Neural cell (in vitro differentiated cells): ENCODE data around the gene RNLS. TPM values are rescaled to one million over a fixed set of nuclear protein-coding genes. Genes with fewer than 3 reads are reported as not detected.

ENCODE experiments used
- H2AFZ ChIP-seq: fragments of 200-600, 300-800 bp; sonication (generic), shearing (Covaris generic); 2 replicates; pipeline ENCODE4 v1.6.0; 2014; ENCODE audit warnings: low read depth, mild to moderate bottlenecking, antibody characterized with exemption, low read length, moderate library complexity
- H3F3A ChIP-seq: fragments of 200-600 bp; shearing (Covaris generic); 2 replicates; pipeline ENCODE4 v1.6.1; 2016; ENCODE audit warnings: mild to moderate bottlenecking, moderate library complexity, mixed read lengths, antibody characterized with exemption, low read length; ENCODE audit not compliant: insufficient read depth, poor library complexity, severe bottlenecking
- H3K27ac ChIP-seq: fragments of 200-600, 300-800 bp; sonication (generic), shearing (Covaris generic); 2 replicates; pipeline ENCODE4 v1.5.1; 2014; ENCODE audit warnings: mild to moderate bottlenecking, low read length, moderate library complexity
- H3K27me3 ChIP-seq: fragments of 300-800, 200-600 bp; sonication (generic), shearing (Covaris generic); 2 replicates; pipeline ENCODE4 v1.6.0; 2014; ENCODE audit warnings: mild to moderate bottlenecking, low read depth, low read length, moderate library complexity; ENCODE audit not compliant: insufficient read depth
- H3K36me3 ChIP-seq: fragments of 300-800, 200-600 bp; sonication (generic), shearing (Covaris generic); 2 replicates; pipeline ENCODE4 v1.5.1; 2014; ENCODE audit warnings: mild to moderate bottlenecking, antibody characterized with exemption, low read length, moderate library complexity; ENCODE audit not compliant: insufficient read depth
- H3K4me2 ChIP-seq: fragments of 300-800, 200-600 bp; sonication (generic), shearing (Covaris generic); 2 replicates; pipeline ENCODE4 v1.6.0; 2014; ENCODE audit warnings: mild to moderate bottlenecking, low read length
- H3K4me3 ChIP-seq: fragments of 300-800, 200-600 bp; sonication (generic), shearing (Covaris generic); 2 replicates; pipeline ENCODE4 v1.5.1; 2014; ENCODE audit warnings: mild to moderate bottlenecking, low read length, moderate library complexity
- H3K79me2 ChIP-seq: fragments of 200-600 bp; shearing (Covaris generic); replicated peaks from 2 replicates; pipeline ENCODE4 v1.6.0; 2014; ENCODE audit warnings: mild to moderate bottlenecking, low read length, moderate library complexity; ENCODE audit not compliant: insufficient read depth
- H3K9ac ChIP-seq: fragments of 300-800, 200-600 bp; sonication (generic), shearing (Covaris generic); 2 replicates; pipeline ENCODE4 v1.6.1; 2016; ENCODE audit warnings: mild to moderate bottlenecking, low read length, mixed read lengths
- H3K9me2 ChIP-seq: fragments of 200-600 bp; shearing (Covaris generic); 2 replicates; pipeline ENCODE4 v1.6.1; 2016; ENCODE audit warnings: mild to moderate bottlenecking, low read length, mixed read lengths; ENCODE audit not compliant: insufficient read depth
- H3K9me3 ChIP-seq: fragments of 200-600, 300-800 bp; sonication (generic), shearing (Covaris generic); 2 replicates; pipeline ENCODE4 v1.6.1; 2016; ENCODE audit warnings: mild to moderate bottlenecking, mixed run types, low read length, moderate library complexity, mixed read lengths
- H4K20me1 ChIP-seq: fragments of 200-600 bp; shearing (Covaris generic); 2 replicates; pipeline ENCODE4 v1.6.1; 2016; ENCODE audit warnings: mild to moderate bottlenecking, mixed run types; ENCODE audit not compliant: insufficient read depth
- CTCF ChIP-seq: fragments of 450-650 bp; IDR thresholded peaks from 2 replicates; pipeline ENCODE4 v1.5.1; 2014; ENCODE audit warnings: antibody characterized with exemption, mild to moderate bottlenecking, moderate library complexity; ENCODE audit not compliant: poor library complexity, severe bottlenecking
- EP300 ChIP-seq: fragments of 450-650 bp; conservative IDR thresholded peaks from 2 replicates; pipeline ENCODE4 v1.6.1; 2014; ENCODE audit warnings: antibody characterized with exemption, mild to moderate bottlenecking, moderate library complexity; ENCODE audit not compliant: poor library complexity, severe bottlenecking
- EZH2 ChIP-seq: fragments of 200-600, 300-800 bp; shearing (Covaris generic), sonication (generic); IDR thresholded peaks from 2 replicates; pipeline ENCODE4 v1.6.1; 2014; ENCODE audit warnings: antibody characterized with exemption, low read length, borderline replicate concordance, mild to moderate bottlenecking; ENCODE audit not compliant: insufficient read depth, poor library complexity, severe bottlenecking
- MXI1 ChIP-seq: fragments of 450-650 bp; conservative IDR thresholded peaks from 2 replicates; pipeline ENCODE4 v1.6.1; 2014; ENCODE audit warnings: antibody characterized with exemption, mild to moderate bottlenecking; ENCODE audit not compliant: poor library complexity, severe bottlenecking
- POLR2AphosphoS5 ChIP-seq: IDR thresholded peaks from 2 replicates; pipeline ENCODE4 v1.6.1; 2012
- RAD21 ChIP-seq: fragments of 450-650 bp; conservative IDR thresholded peaks from 2 replicates; pipeline ENCODE4 v1.6.1; 2014; ENCODE audit warnings: antibody characterized with exemption, mild to moderate bottlenecking, moderate library complexity
- REST ChIP-seq: IDR thresholded peaks from 2 replicates; pipeline ENCODE4 v1.6.1; 2012; ENCODE audit warnings: borderline replicate concordance
- SMC3 ChIP-seq: fragments of 450-650 bp; conservative IDR thresholded peaks from 2 replicates; pipeline ENCODE4 v1.6.1; 2014; ENCODE audit warnings: antibody characterized with exemption, mild to moderate bottlenecking, moderate library complexity; ENCODE audit not compliant: poor library complexity
- TAF1 ChIP-seq: IDR thresholded peaks from 2 replicates; pipeline ENCODE4 v1.6.1; 2012; ENCODE audit warnings: low read depth
- polyA plus RNA-seq: library from polyadenylated mRNA; depleted of rRNA; stranded (reverse); fragments of >200 nt; gene quantifications from 2 replicates; pipeline ENCODE4 v1.2.3, GENCODE V29; 2014

Gene RNLS
- polyA plus RNA-seq, 1 donor from 2014 or later = 0.20 TPM

DNA sequence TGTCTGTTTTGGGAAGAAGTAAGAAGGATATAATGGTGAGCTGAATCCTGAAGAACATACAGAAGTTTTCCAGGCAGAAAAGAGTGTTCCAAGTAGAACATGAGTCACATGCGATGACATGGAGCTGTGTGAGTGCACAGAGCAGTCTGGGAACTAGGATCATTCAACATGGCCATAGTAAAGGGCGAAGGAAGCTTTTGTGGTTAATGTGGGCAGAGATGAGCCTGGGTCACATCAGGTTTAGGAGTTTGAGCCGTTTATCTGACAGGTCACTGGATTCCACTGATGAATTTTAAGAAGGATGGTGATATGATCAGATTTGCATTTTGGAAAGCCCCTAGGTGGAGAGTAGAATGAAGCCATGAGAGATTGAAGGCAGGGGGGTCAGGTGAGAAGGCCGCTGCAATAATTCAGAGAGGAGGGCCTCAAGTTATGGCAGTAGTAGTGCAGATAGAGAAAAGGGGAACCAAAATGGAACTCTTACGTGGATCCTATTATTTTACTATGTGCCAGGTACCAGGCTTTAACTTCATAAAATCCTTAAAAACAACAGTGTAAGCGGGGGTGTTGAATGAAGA lies 171.3 kb downstream of the RNLS start:
- H2AFZ ChIP-seq = no peak overlapping the region

GRCh38 chr10:88409824-88410223 lies 173.3 kb downstream of the RNLS start:
- Histone ChIP-seq H3K27me3 (no peaks in the 10 kb centered on the region), H3K9me3 (no peaks in the 10 kb centered on the region), H3K4me2 (no peak overlapping the region), H3K4me3 (no peak overlapping the region), H2AFZ (no peak overlapping the region), H3K36me3 (no peaks in the 10 kb centered on the region), H3K27ac (no peak overlapping the region), H4K20me1 (no peaks in the 10 kb centered on the region), H3F3A (no peaks in the 10 kb centered on the region), H3K9me2 (no peaks in the 10 kb centered on the region), H3K79me2 (no peaks in the 10 kb centered on the region), H3K9ac (no peak overlapping the region)
- no peak for TF ChIP-seq EZH2
- no peak for TF ChIP-seq SMC3
- no peak for TF ChIP-seq EP300
- no peak for TF ChIP-seq REST
- no peak for TF ChIP-seq CTCF

More for the DNA sequence above, 171.3 kb downstream of the RNLS start:
- H3K36me3 ChIP-seq = no peaks in the 10 kb centered on the region
- no peak overlapping the region for H3K9ac ChIP-seq
- H3K9me2 ChIP-seq = no peaks in the 10 kb centered on the region
- no peak overlapping the region for H3K4me3 ChIP-seq
- H3K9me3 ChIP-seq = no peaks in the 10 kb centered on the region
- H3F3A ChIP-seq = no peaks in the 10 kb centered on the region
- H3K27me3 ChIP-seq = no peaks in the 10 kb centered on the region
- no peaks in the 10 kb centered on the region for H3K79me2 ChIP-seq
- no peak overlapping the region for H3K27ac ChIP-seq
- H3K4me2 ChIP-seq = no peak overlapping the region
- no peaks in the 10 kb centered on the region for H4K20me1 ChIP-seq
- no peak for TF ChIP-seq POLR2AphosphoS5
- no peak for TF ChIP-seq EP300
- TF ChIP-seq MXI1 = no peak
- TF ChIP-seq RAD21 = no peak
- no peak for TF ChIP-seq EZH2
- TF ChIP-seq SMC3 = no peak
- no peak for TF ChIP-seq CTCF
- no peak for TF ChIP-seq REST
- no peak for TF ChIP-seq TAF1
